ENCODE results near the gene NCOA7.

DNA sequence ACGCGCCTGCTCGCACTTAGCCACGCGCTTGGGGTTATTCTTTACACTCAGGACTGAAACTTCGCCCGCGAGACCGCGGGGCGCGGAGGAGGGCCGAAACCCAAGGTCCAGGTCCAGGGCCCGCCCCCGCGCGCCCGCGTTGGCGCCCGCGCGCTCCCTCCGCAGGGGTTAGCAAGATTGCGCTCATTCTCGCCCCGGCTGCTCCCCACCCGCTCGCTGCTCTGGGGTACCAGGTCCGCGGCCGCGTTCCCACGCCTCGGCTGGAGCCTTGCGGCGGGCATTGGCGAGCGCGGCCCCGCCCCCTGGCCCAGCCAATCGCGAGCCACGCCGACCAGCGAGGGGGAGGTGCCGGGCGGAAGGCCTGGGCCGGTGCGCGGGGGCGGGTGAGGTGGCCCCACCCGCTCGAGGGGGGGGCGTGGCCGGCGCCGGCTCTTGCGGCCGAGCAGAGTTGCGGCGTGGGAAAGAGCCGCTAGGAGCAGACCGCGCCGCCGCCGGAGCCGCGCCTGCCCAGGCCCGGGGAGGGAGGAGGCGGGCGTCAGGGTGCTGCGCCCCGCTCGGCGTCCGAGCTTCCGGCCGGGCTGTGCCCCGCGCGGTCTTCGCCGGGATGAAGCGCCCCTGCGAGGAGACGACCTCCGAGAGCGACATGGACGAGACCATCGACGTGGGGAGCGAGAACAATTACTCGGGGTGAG, 41.4 kb upstream of the NCOA7 start, which contains the start of gene HEY2:
- TF ChIP-seq POLR2A (IDR thresholded peaks at IDR 0.05; ENCODE audit: borderline replicate concordance, extremely low read depth, insufficient read depth, insufficient read length) (no peak), EZH2 (IDR thresholded peaks at IDR 0.05) (no peak), SP1 (IDR thresholded peaks at IDR 0.05; ENCODE audit: low read depth) (no peak), POLR2AphosphoS5 (IDR thresholded peaks at IDR 0.05; ENCODE audit: low read depth, low read length) (no peak), RAD21 (IDR thresholded peaks at IDR 0.05; ENCODE audit: low read depth) (no peak), SIN3A (IDR thresholded peaks at IDR 0.05; ENCODE audit: low read depth) (no peak), FOSL1 (IDR thresholded peaks at IDR 0.05; ENCODE audit: low read depth) (no peak), EGR1 (IDR thresholded peaks at IDR 0.05; ENCODE audit: low read depth) (peak; percentile 87), TCF7L2 (IDR thresholded peaks at IDR 0.05; ENCODE audit: borderline replicate concordance, extremely low read depth, insufficient read depth, insufficient read length) (no peak), REST (IDR thresholded peaks at IDR 0.05; ENCODE audit: low read depth) (no peak)
- TF ChIP-seq, protein P1, sequence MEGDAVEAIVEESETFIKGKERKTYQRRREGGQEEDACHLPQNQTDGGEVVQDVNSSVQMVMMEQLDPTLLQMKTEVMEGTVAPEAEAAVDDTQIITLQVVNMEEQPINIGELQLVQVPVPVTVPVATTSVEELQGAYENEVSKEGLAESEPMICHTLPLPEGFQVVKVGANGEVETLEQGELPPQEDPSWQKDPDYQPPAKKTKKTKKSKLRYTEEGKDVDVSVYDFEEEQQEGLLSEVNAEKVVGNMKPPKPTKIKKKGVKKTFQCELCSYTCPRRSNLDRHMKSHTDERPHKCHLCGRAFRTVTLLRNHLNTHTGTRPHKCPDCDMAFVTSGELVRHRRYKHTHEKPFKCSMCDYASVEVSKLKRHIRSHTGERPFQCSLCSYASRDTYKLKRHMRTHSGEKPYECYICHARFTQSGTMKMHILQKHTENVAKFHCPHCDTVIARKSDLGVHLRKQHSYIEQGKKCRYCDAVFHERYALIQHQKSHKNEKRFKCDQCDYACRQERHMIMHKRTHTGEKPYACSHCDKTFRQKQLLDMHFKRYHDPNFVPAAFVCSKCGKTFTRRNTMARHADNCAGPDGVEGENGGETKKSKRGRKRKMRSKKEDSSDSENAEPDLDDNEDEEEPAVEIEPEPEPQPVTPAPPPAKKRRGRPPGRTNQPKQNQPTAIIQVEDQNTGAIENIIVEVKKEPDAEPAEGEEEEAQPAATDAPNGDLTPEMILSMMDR (IDR thresholded peaks at IDR 0.05 in 2 of 3, conservative IDR thresholded peaks at IDR 0.05 in 1 of 3; ENCODE audit: borderline replicate concordance in 1 of 3, insufficient read depth in 1 of 3, low read depth in 2 of 3, low read length in 2 of 3) = no peak
- TF ChIP-seq, protein P2, sequence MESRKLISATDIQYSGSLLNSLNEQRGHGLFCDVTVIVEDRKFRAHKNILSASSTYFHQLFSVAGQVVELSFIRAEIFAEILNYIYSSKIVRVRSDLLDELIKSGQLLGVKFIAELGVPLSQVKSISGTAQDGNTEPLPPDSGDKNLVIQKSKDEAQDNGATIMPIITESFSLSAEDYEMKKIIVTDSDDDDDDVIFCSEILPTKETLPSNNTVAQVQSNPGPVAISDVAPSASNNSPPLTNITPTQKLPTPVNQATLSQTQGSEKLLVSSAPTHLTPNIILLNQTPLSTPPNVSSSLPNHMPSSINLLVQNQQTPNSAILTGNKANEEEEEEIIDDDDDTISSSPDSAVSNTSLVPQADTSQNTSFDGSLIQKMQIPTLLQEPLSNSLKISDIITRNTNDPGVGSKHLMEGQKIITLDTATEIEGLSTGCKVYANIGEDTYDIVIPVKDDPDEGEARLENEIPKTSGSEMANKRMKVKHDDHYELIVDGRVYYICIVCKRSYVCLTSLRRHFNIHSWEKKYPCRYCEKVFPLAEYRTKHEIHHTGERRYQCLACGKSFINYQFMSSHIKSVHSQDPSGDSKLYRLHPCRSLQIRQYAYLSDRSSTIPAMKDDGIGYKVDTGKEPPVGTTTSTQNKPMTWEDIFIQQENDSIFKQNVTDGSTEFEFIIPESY (IDR thresholded peaks at IDR 0.05; ENCODE audit: extremely low read depth, insufficient replicate concordance, low read length) = no peak
- TF ChIP-seq, protein P3, sequence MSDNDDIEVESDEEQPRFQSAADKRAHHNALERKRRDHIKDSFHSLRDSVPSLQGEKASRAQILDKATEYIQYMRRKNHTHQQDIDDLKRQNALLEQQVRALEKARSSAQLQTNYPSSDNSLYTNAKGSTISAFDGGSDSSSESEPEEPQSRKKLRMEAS (IDR thresholded peaks at IDR 0.05) = no peak
